ENCODE results near the gene SPI1.
"Not testable (repeated sequence)": the region's sequence is repeated elsewhere in the genome, so short reads cannot be mapped to it uniquely, and the experiment has no call there.

SPI1 gene

GRCh38 chr11:47317064-47317828 lies 61.1 kb downstream of the SPI1 start:
- DNase-seq, result no peak

- not testable (repeated sequence) for DNase-seq
Measured at GRCh38 chr11:47316501-47316900, 61.8 kb downstream of the SPI1 start.

DNA sequence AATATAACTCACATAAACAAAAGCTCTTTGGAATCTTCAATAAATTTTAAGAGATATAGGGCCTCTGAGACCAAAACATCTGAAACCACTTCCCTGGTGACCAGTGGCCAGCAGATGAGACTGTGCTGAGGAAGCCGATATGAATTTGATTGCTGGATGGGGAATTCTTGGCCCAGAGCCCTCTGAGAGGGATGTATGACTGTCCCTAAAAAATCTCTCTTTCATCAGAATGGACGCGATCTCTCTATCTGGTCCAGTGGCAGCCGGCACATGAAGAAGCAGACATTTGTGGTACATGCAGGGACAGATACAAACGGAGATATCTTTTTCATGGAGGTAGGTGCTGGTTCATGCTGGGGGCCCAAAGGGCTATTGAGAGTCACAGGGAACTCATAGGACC lies 63.4 kb downstream of the SPI1 start:
- DNase-seq, result no peak

GRCh38 chr11:47308050-47308823 lies 70.1 kb downstream of the SPI1 start:
- no peak for DNase-seq

DNA sequence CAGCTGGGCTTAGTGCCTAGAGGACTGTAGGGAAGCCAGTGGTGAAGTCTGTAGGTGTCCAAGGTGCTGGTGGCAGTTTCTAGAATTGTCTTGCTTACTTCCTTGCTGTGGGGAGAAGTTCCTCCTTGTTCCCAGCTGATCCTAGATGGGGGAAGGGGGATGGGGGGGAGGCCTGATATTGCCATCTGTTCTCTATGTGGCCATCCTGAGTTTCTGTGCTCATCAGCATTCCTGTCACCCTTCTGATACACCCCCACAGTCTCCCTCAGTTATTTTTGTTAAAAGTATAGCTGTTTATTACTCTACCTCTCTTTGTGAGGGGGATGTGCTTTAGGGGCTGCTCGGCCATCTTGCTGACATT lies 71.9 kb downstream of the SPI1 start:
- no peak for DNase-seq

DNA sequence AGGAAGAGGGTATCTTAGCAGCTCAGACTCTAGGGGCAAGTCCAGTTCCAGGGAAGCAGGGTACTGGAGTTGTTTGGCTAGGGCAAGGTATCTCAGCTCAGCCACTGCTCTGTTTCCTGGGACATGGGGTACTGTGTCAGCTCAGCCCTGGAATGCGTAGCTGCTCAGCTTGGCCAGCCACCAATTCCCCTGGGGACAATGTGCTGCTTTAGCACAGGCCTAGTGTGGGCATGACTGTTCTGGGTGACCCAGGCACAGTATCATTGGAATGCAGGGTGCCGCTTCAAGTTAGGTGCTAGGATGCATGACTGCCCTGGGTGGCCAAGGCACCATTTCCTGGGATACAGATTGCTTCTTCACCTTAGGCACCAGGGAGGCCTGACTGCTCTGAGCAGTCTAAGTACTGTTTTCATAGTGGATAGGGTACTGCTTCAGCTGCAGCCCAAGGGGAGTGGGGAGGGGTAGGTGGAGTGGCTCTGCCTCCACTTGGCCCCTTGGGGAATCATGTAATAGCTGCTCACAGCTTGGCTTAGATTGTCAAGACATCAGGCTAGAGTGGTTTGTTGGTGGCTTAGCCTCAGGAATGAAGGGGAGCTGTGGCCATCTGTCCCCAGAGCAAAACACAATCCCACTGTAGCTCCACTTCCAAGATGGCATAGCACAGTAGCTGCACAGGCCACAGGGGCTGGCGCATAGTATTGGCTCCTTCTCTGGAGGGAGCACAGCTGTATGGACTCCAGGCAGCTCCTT lies 72.4 kb downstream of the SPI1 start:
- DNase-seq, result no peak
